ENCODE data around the gene FSIP1. TPM values are rescaled to one million over a fixed set of nuclear protein-coding genes. Genes with fewer than 3 reads are reported as not detected.
A peak's percentile ranks its signal among the peaks of the same experiment; 100 is the strongest.

FSIP1 gene
- total RNA-seq, 4 donors from 2014 or later: 0.83 to 4.6 (median 1.4) TPM

DNA sequence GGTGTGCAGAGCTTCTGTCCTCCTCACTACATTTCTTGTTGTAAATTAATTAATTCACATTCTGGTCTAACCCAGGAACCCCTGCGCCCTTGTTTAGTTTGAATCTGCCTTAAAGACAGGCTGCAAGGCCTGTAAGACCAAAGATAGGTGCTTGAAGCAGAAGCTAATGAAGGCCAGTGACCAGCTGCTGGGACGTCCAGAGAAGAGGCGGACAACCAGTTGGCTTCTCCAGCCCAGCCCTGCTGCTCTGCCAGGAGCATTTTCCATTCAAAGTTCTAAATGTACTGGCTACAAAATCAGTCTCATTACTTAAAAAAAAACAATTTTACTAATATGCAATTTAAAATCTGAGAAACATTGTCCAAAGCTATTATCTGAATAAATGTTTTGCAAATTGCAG is 43.6 kb downstream of the FSIP1 start:
- no peak for DNase-seq (ENCODE audit: extremely low spot score)
- Histone ChIP-seq H3K27ac (replicated peaks in 1 of 4) (no peak overlapping the region), H3K9me3 (no peaks in the 10 kb centered on the region), H3K36me3 (no peaks in the 10 kb centered on the region), H3K4me3 (no peak overlapping the region), H3K27me3 (no peaks in the 10 kb centered on the region), H3K4me1 (peaks cover 0 to 23% (median 18%) of the 10 kb centered on the region in 4 donors)
- TF ChIP-seq EP300 (IDR thresholded peaks at IDR 0.05) (no peak), POLR2AphosphoS5 (IDR thresholded peaks at IDR 0.05) (no peak), POLR2A (IDR thresholded peaks at IDR 0.05; ENCODE audit: low read depth) (no peak)
- TF ChIP-seq, protein P1, sequence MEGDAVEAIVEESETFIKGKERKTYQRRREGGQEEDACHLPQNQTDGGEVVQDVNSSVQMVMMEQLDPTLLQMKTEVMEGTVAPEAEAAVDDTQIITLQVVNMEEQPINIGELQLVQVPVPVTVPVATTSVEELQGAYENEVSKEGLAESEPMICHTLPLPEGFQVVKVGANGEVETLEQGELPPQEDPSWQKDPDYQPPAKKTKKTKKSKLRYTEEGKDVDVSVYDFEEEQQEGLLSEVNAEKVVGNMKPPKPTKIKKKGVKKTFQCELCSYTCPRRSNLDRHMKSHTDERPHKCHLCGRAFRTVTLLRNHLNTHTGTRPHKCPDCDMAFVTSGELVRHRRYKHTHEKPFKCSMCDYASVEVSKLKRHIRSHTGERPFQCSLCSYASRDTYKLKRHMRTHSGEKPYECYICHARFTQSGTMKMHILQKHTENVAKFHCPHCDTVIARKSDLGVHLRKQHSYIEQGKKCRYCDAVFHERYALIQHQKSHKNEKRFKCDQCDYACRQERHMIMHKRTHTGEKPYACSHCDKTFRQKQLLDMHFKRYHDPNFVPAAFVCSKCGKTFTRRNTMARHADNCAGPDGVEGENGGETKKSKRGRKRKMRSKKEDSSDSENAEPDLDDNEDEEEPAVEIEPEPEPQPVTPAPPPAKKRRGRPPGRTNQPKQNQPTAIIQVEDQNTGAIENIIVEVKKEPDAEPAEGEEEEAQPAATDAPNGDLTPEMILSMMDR (IDR thresholded peaks at IDR 0.05): no peak
- 78% methylated on average over 3 of the region's 3 CpGs for WGBS
- intact Hi-C loops (cut with DNase I): no loop called here

DNA sequence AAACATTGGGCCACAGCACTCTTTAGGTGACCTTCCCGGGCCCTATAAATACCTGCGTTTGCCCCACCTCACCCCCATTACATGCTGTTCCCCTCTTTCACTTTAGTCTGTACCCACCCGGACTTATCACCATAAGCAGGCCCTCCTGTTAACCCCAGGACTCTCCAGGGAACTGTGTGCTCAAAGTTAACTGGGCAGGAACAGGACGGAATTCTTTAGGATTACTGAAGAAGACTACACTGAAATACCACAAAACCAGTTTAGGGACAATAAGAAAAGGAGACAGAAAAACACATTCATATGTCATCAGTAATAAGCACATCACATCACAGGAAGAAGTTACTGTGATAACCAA is 45.5 kb downstream of the FSIP1 start:
- intact Hi-C loops (cut with DNase I): no loop called here
- TF ChIP-seq, protein P1 (IDR thresholded peaks at IDR 0.05): no peak
- TF ChIP-seq EP300 (IDR thresholded peaks at IDR 0.05): no peak
- no peak for TF ChIP-seq POLR2AphosphoS5 (IDR thresholded peaks at IDR 0.05)
- no peak for TF ChIP-seq POLR2A (IDR thresholded peaks at IDR 0.05; ENCODE audit: low read depth)
- Histone ChIP-seq H3K27me3 (no peaks in the 10 kb centered on the region), H3K4me1 (peaks cover 0 to 18% (median 13%) of the 10 kb centered on the region in 4 donors), H3K9me3 (no peaks in the 10 kb centered on the region), H3K36me3 (no peaks in the 10 kb centered on the region), H3K4me3 (no peak overlapping the region), H3K27ac (replicated peaks in 1 of 4) (peak overlapping the region in 1 of 4 donors; percentile 11)
- 61% methylated on average over 4 of the region's 4 CpGs for WGBS
- DNase-seq (ENCODE audit: extremely low spot score): no peak

DNA sequence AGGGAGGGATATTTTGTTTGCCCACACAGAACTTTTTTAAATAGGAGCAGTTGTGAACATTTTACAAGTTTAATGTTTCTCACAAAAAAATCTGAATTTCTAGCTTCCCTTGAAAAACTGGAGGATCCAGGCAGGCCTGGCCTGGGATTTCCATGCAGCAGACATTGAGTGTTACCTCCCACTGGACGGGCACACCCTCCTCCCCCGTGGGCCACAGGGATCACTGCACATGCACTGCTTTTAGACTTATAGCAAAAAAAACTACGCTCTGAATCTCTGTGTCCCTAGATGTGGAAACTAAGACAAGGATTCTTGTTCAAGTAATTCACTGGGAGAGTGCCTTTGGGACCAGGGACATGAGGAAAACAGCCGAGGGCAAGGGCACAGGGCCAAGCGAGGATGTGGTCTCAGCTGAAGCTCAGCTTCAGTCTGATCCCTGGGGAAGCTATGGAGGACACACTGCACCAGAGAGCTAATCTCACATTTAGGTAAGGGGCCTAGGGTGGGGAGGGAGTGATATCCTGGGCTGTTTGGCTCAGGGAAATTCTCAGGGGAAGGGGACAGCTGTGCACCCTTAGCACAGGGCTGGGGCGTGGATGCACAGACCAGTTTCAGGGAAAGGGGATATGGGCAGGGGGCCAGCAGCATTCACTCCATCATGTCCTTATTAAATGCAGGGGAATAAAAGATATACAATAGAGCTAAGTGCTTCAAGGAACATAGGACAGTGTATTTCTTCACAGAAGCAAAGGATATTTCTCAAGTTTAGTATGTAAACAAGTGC is 46.0 kb downstream of the FSIP1 start:
- no peak for DNase-seq (ENCODE audit: extremely low spot score)
- H3K4me1 ChIP-seq: peaks cover 0 to 13% (median 10%) of the 10 kb centered on the region in 4 donors
- H3K9me3 ChIP-seq: no peaks in the 10 kb centered on the region
- TF ChIP-seq EP300 (IDR thresholded peaks at IDR 0.05) (no peak), POLR2AphosphoS5 (IDR thresholded peaks at IDR 0.05) (no peak), POLR2A (IDR thresholded peaks at IDR 0.05; ENCODE audit: low read depth) (no peak)
- TF ChIP-seq, protein P1 (IDR thresholded peaks at IDR 0.05): no peak
- no peaks in the 10 kb centered on the region for H3K27me3 ChIP-seq
- H3K36me3 ChIP-seq: no peaks in the 10 kb centered on the region
- WGBS: 68% methylated on average over 6 of the region's 6 CpGs
- H3K27ac ChIP-seq (replicated peaks in 1 of 4): peak overlapping the region in 1 of 4 donors; percentile 11
- intact Hi-C loops (cut with DNase I): no loop called here
- H3K4me3 ChIP-seq: no peak overlapping the region

DNA sequence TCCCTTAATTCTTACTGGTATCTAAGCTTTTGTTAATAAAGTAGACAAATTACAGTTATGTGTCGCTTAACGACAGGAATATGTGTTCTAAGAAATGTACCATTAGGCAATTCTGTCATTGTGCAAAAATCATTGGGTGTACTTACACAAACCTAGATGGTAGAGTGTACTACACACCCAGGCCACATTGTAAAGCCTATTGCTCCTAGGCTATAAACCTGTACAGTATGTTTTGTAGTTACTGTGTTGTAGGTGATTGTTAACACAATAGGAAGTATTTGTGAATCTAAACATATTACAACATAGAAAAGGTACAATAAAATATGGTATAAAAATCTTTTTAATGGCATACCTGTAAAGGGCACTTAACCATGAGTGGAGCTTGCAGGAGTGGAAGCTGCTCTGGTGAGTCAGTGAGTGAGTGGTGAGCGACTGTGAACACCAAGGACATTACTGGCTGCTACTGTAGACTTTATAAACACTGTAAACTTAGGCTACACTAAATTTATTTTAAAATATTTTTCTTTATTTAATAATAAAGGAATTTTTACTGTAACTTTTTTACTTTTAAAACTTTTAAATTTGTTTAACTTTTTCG is 47.4 kb downstream of the FSIP1 start:
- H3K9me3 ChIP-seq: no peaks in the 10 kb centered on the region
- no peak for DNase-seq (ENCODE audit: extremely low spot score)
- H3K4me3 ChIP-seq: no peak overlapping the region
- H3K27ac ChIP-seq (replicated peaks in 1 of 4): no peak overlapping the region
- H3K27me3 ChIP-seq: no peaks in the 10 kb centered on the region
- H3K4me1 ChIP-seq: peaks cover 0 to 13% (median 10%) of the 10 kb centered on the region in 4 donors
- no peaks in the 10 kb centered on the region for H3K36me3 ChIP-seq
- TF ChIP-seq, protein P1 (IDR thresholded peaks at IDR 0.05): no peak
- TF ChIP-seq POLR2AphosphoS5 (IDR thresholded peaks at IDR 0.05) (no peak), EP300 (IDR thresholded peaks at IDR 0.05) (no peak), POLR2A (IDR thresholded peaks at IDR 0.05; ENCODE audit: low read depth) (no peak)
- intact Hi-C loops (cut with DNase I): no loop called here
- WGBS: 93% methylated on average over 4 of the region's 4 CpGs
